ENCODE measurements around the gene RPS19. TPM values are rescaled to one million over a fixed set of nuclear protein-coding genes. Genes with fewer than 3 reads are reported as not detected.

The RPS19 gene
- total and polyA plus RNA-seq, 4 donors = 275 to 655 (median 476) TPM

GRCh38 chr19:41904118-41904870 lies 44.2 kb downstream of the RPS19 start:
- Histone ChIP-seq H3K27me3 (ENCODE audit: control insufficient read depth in 4 of 4, insufficient read depth in 4 of 4, low read length in 3 of 4) (no peaks in the 10 kb centered on the region), H3K36me3 (ENCODE audit: control insufficient read depth in 4 of 4, insufficient read depth in 3 of 4, low read depth in 1 of 4, low read length in 3 of 4) (peaks cover 23 to 62% (median 28%) of the 10 kb centered on the region in 4 donors), H3K4me3 (ENCODE audit: low read depth in 1 of 3, low read length in 3 of 3) (no peak overlapping the region), H3K9ac (ENCODE audit: low read depth in 1 of 2, low read length in 2 of 2) (no peak overlapping the region), H3K9me3 (ENCODE audit: control insufficient read depth in 4 of 4, low read length in 3 of 4) (no peaks in the 10 kb centered on the region), H3K27ac (ENCODE audit: low read depth in 1 of 2, low read length in 2 of 2) (no peak overlapping the region), H3K4me1 (ENCODE audit: control insufficient read depth in 4 of 4, insufficient read depth in 4 of 4, low read length in 3 of 4) (peaks cover 0 to 7% (median 4%) of the 10 kb centered on the region in 4 donors)
- no peak for DNase-seq (ENCODE audit: low spot score)
- WGBS = 81% methylated on average over 30 of the region's 30 CpGs
- TF ChIP-seq NR2F2 (IDR thresholded peaks at IDR 0.05) = no peak
- TF ChIP-seq SP1 (IDR thresholded peaks at IDR 0.05) = peak; percentile 51

GRCh38 chr19:41905273-41906002 lies 45.4 kb downstream of the RPS19 start:
- 91% methylated on average over 24 of the region's 24 CpGs for WGBS
- peaks cover 23 to 53% (median 24%) of the 10 kb centered on the region in 4 donors for H3K36me3 ChIP-seq (ENCODE audit: control insufficient read depth in 4 of 4, insufficient read depth in 3 of 4, low read depth in 1 of 4, low read length in 3 of 4)
- H3K27ac ChIP-seq (ENCODE audit: low read depth in 1 of 2, low read length in 2 of 2) = no peak overlapping the region
- no peaks in the 10 kb centered on the region for H3K27me3 ChIP-seq (ENCODE audit: control insufficient read depth in 4 of 4, insufficient read depth in 4 of 4, low read length in 3 of 4)
- H3K4me3 ChIP-seq (ENCODE audit: low read depth in 1 of 3, low read length in 3 of 3) = no peak overlapping the region
- H3K4me1 ChIP-seq (ENCODE audit: control insufficient read depth in 4 of 4, insufficient read depth in 4 of 4, low read length in 3 of 4) = peaks cover 0 to 7% (median 4%) of the 10 kb centered on the region in 4 donors
- TF ChIP-seq FOXA2 (IDR thresholded peaks at IDR 0.05) = no peak
- TF ChIP-seq YY1 (IDR thresholded peaks at IDR 0.05) = no peak
- no peak for TF ChIP-seq ZBTB33 (IDR thresholded peaks at IDR 0.05)
- TF ChIP-seq, protein P1, sequence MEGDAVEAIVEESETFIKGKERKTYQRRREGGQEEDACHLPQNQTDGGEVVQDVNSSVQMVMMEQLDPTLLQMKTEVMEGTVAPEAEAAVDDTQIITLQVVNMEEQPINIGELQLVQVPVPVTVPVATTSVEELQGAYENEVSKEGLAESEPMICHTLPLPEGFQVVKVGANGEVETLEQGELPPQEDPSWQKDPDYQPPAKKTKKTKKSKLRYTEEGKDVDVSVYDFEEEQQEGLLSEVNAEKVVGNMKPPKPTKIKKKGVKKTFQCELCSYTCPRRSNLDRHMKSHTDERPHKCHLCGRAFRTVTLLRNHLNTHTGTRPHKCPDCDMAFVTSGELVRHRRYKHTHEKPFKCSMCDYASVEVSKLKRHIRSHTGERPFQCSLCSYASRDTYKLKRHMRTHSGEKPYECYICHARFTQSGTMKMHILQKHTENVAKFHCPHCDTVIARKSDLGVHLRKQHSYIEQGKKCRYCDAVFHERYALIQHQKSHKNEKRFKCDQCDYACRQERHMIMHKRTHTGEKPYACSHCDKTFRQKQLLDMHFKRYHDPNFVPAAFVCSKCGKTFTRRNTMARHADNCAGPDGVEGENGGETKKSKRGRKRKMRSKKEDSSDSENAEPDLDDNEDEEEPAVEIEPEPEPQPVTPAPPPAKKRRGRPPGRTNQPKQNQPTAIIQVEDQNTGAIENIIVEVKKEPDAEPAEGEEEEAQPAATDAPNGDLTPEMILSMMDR (IDR thresholded peaks at IDR 0.05; ENCODE audit: low read depth, low read length, missing input control) = no peak
- no peak for TF ChIP-seq NR2F2 (IDR thresholded peaks at IDR 0.05)
- TF ChIP-seq EGR1 (IDR thresholded peaks at IDR 0.05; ENCODE audit: low read depth in 2 of 2) = no peak
- no peak overlapping the region for H3K9ac ChIP-seq (ENCODE audit: low read depth in 1 of 2, low read length in 2 of 2)
- no peak for DNase-seq (ENCODE audit: low spot score)
- H3K9me3 ChIP-seq (ENCODE audit: control insufficient read depth in 4 of 4, low read length in 3 of 4) = no peaks in the 10 kb centered on the region

GRCh38 chr19:41906271-41906670 lies 46.2 kb downstream of the RPS19 start:
- H3K9me3 ChIP-seq (ENCODE audit: control insufficient read depth in 4 of 4, low read length in 3 of 4) = no peaks in the 10 kb centered on the region
- no peaks in the 10 kb centered on the region for H3K27me3 ChIP-seq (ENCODE audit: control insufficient read depth in 4 of 4, insufficient read depth in 4 of 4, low read length in 3 of 4)
- peaks cover 0 to 7% (median 4%) of the 10 kb centered on the region in 4 donors for H3K4me1 ChIP-seq (ENCODE audit: control insufficient read depth in 4 of 4, insufficient read depth in 4 of 4, low read length in 3 of 4)
- WGBS = 84% methylated on average over 9 of the region's 9 CpGs
- H3K27ac ChIP-seq (ENCODE audit: low read depth in 1 of 2, low read length in 2 of 2) = no peak overlapping the region
- no peak overlapping the region for H3K9ac ChIP-seq (ENCODE audit: low read depth in 1 of 2, low read length in 2 of 2)
- H3K4me3 ChIP-seq (ENCODE audit: low read depth in 1 of 3, low read length in 3 of 3) = no peak overlapping the region
- H3K36me3 ChIP-seq (ENCODE audit: control insufficient read depth in 4 of 4, insufficient read depth in 3 of 4, low read depth in 1 of 4, low read length in 3 of 4) = peaks cover 23 to 51% (median 24%) of the 10 kb centered on the region in 4 donors
- DNase-seq (ENCODE audit: low spot score) = no peak
- no peak for TF ChIP-seq MAX (IDR thresholded peaks at IDR 0.05)
- TF ChIP-seq NR2F2 (IDR thresholded peaks at IDR 0.05) = no peak
- TF ChIP-seq ATF3 (IDR thresholded peaks at IDR 0.05) = no peak
- TF ChIP-seq GABPA (IDR thresholded peaks at IDR 0.05 in 1 of 2, conservative IDR thresholded peaks at IDR 0.05 in 1 of 2) = no peak
- TF ChIP-seq JUND (IDR thresholded peaks at IDR 0.05) = no peak
- no peak for TF ChIP-seq FOXA1 (IDR thresholded peaks at IDR 0.05)
- no peak for TF ChIP-seq EGR1 (IDR thresholded peaks at IDR 0.05; ENCODE audit: low read depth in 2 of 2)
- TF ChIP-seq YY1 (IDR thresholded peaks at IDR 0.05) = no peak
